ENCODE measurements around the gene RTKN2. TPM values are rescaled to one million over a fixed set of nuclear protein-coding genes. Genes with fewer than 3 reads are reported as not detected.

RTKN2 gene
- total and polyA plus RNA-seq, 4 donors = 0.05 to 0.93 (median 0.17) TPM; not detected in 1

DNA sequence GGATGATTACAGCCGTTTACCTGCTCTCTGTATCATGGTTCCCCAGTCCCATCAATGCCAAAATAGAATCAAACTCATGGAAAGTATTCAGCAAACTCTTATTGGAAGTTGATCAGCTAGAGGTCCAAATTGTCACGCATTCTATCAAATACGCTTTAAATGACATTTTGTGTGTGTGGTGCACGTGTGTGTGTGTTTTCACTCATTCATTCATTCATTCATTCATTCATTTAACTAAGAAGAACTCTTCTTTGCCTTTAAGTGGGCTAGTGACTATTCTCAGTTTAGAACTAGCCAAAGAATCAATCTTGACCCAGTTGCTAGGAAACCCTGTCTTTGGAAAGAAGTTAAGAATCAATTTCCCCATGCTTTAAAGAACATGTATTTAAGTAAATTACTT, 102.8 kb downstream of the RTKN2 start:
- no peak for TF ChIP-seq FOXA1 (IDR thresholded peaks at IDR 0.05)
- TF ChIP-seq RXRA (IDR thresholded peaks at IDR 0.05) = no peak
- TF ChIP-seq YY1 (IDR thresholded peaks at IDR 0.05) = no peak
- TF ChIP-seq, protein P1, sequence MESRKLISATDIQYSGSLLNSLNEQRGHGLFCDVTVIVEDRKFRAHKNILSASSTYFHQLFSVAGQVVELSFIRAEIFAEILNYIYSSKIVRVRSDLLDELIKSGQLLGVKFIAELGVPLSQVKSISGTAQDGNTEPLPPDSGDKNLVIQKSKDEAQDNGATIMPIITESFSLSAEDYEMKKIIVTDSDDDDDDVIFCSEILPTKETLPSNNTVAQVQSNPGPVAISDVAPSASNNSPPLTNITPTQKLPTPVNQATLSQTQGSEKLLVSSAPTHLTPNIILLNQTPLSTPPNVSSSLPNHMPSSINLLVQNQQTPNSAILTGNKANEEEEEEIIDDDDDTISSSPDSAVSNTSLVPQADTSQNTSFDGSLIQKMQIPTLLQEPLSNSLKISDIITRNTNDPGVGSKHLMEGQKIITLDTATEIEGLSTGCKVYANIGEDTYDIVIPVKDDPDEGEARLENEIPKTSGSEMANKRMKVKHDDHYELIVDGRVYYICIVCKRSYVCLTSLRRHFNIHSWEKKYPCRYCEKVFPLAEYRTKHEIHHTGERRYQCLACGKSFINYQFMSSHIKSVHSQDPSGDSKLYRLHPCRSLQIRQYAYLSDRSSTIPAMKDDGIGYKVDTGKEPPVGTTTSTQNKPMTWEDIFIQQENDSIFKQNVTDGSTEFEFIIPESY (IDR thresholded peaks at IDR 0.05) = no peak
- no peak for TF ChIP-seq JUND (IDR thresholded peaks at IDR 0.05)
- TF ChIP-seq NR2F2 (IDR thresholded peaks at IDR 0.05) = no peak
- Histone ChIP-seq H3K27ac (ENCODE audit: low read depth in 1 of 2, low read length in 2 of 2) (no peak overlapping the region), H3K9ac (ENCODE audit: low read depth in 1 of 2, low read length in 2 of 2) (no peak overlapping the region), H3K4me1 (ENCODE audit: control insufficient read depth in 4 of 4, insufficient read depth in 4 of 4, low read length in 3 of 4) (peaks cover 0 to 6% (median 0%) of the 10 kb centered on the region in 4 donors), H3K27me3 (ENCODE audit: control insufficient read depth in 4 of 4, insufficient read depth in 4 of 4, low read length in 3 of 4) (no peaks in the 10 kb centered on the region), H3K9me3 (ENCODE audit: control insufficient read depth in 4 of 4, low read length in 3 of 4) (no peaks in the 10 kb centered on the region), H3K36me3 (ENCODE audit: control insufficient read depth in 4 of 4, insufficient read depth in 3 of 4, low read depth in 1 of 4, low read length in 3 of 4) (no peaks in the 10 kb centered on the region), H3K4me3 (ENCODE audit: low read depth in 1 of 3, low read length in 3 of 3) (no peak overlapping the region)
- DNase-seq (ENCODE audit: low spot score) = no peak
- 93% methylated on average over 4 of the region's 4 CpGs for WGBS

DNA sequence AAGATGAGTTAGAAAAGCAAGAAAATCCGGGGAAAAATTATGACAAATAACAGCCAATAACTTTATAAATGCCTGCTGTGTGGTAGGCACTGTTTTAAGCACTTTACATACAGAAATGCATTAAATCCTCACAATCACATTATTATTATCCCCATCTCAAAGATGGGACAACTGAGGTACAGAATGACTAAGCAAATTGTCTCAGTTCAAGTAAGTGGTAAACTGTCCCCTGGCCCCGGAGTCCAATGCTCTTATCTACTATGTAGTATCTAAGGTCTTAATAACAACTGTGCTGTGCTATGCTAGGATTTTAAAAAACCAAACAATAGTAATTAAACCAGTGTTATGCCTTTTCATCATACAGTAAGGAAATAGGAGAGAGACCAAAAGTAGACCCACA, 105.6 kb downstream of the RTKN2 start:
- Histone ChIP-seq H3K36me3 (ENCODE audit: control insufficient read depth in 4 of 4, insufficient read depth in 3 of 4, low read depth in 1 of 4, low read length in 3 of 4) (no peaks in the 10 kb centered on the region), H3K4me1 (ENCODE audit: control insufficient read depth in 4 of 4, insufficient read depth in 4 of 4, low read length in 3 of 4) (peaks cover 0 to 6% (median 0%) of the 10 kb centered on the region in 4 donors), H3K27ac (ENCODE audit: low read depth in 1 of 2, low read length in 2 of 2) (no peak overlapping the region), H3K27me3 (ENCODE audit: control insufficient read depth in 4 of 4, insufficient read depth in 4 of 4, low read length in 3 of 4) (no peaks in the 10 kb centered on the region), H3K4me3 (ENCODE audit: low read depth in 1 of 3, low read length in 3 of 3) (no peak overlapping the region), H3K9ac (ENCODE audit: low read depth in 1 of 2, low read length in 2 of 2) (no peak overlapping the region), H3K9me3 (ENCODE audit: control insufficient read depth in 4 of 4, low read length in 3 of 4) (no peaks in the 10 kb centered on the region)
- no peak for DNase-seq (ENCODE audit: low spot score)
- 94% methylated on average over 2 of the region's 2 CpGs for WGBS
- TF ChIP-seq, protein P2, sequence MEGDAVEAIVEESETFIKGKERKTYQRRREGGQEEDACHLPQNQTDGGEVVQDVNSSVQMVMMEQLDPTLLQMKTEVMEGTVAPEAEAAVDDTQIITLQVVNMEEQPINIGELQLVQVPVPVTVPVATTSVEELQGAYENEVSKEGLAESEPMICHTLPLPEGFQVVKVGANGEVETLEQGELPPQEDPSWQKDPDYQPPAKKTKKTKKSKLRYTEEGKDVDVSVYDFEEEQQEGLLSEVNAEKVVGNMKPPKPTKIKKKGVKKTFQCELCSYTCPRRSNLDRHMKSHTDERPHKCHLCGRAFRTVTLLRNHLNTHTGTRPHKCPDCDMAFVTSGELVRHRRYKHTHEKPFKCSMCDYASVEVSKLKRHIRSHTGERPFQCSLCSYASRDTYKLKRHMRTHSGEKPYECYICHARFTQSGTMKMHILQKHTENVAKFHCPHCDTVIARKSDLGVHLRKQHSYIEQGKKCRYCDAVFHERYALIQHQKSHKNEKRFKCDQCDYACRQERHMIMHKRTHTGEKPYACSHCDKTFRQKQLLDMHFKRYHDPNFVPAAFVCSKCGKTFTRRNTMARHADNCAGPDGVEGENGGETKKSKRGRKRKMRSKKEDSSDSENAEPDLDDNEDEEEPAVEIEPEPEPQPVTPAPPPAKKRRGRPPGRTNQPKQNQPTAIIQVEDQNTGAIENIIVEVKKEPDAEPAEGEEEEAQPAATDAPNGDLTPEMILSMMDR (IDR thresholded peaks at IDR 0.05; ENCODE audit: low read depth, low read length, missing input control) = no peak
- no peak for TF ChIP-seq SP1 (IDR thresholded peaks at IDR 0.05)
- no peak for TF ChIP-seq GABPA (IDR thresholded peaks at IDR 0.05 in 1 of 2, conservative IDR thresholded peaks at IDR 0.05 in 1 of 2)
- TF ChIP-seq HNF4A (conservative IDR thresholded peaks at IDR 0.05) = no peak
- no peak for TF ChIP-seq FOXA2 (IDR thresholded peaks at IDR 0.05)
- TF ChIP-seq NR2F2 (IDR thresholded peaks at IDR 0.05) = no peak
- TF ChIP-seq FOXA1 (IDR thresholded peaks at IDR 0.05) = no peak
- no peak for TF ChIP-seq RXRA (IDR thresholded peaks at IDR 0.05)
- TF ChIP-seq TAF1 (conservative IDR thresholded peaks at IDR 0.05) = no peak
- no peak for TF ChIP-seq JUND (IDR thresholded peaks at IDR 0.05)

GRCh38 chr10:62162261-62162981, 106.2 kb downstream of the RTKN2 start:
- Histone ChIP-seq H3K27me3 (ENCODE audit: control insufficient read depth in 4 of 4, insufficient read depth in 4 of 4, low read length in 3 of 4) (no peaks in the 10 kb centered on the region), H3K9me3 (ENCODE audit: control insufficient read depth in 4 of 4, low read length in 3 of 4) (no peaks in the 10 kb centered on the region), H3K27ac (ENCODE audit: low read depth in 1 of 2, low read length in 2 of 2) (no peak overlapping the region), H3K4me1 (ENCODE audit: control insufficient read depth in 4 of 4, insufficient read depth in 4 of 4, low read length in 3 of 4) (peaks cover 0 to 6% (median 0%) of the 10 kb centered on the region in 4 donors), H3K9ac (ENCODE audit: low read depth in 1 of 2, low read length in 2 of 2) (no peak overlapping the region), H3K4me3 (ENCODE audit: low read depth in 1 of 3, low read length in 3 of 3) (no peak overlapping the region), H3K36me3 (ENCODE audit: control insufficient read depth in 4 of 4, insufficient read depth in 3 of 4, low read depth in 1 of 4, low read length in 3 of 4) (no peaks in the 10 kb centered on the region)
- WGBS = 96% methylated on average over 4 of the region's 4 CpGs
- no peak for TF ChIP-seq HNF4G (IDR thresholded peaks at IDR 0.05)
- no peak for TF ChIP-seq GABPA (IDR thresholded peaks at IDR 0.05 in 1 of 2, conservative IDR thresholded peaks at IDR 0.05 in 1 of 2)
- TF ChIP-seq, protein P1 (IDR thresholded peaks at IDR 0.05) = no peak
- TF ChIP-seq TAF1 (conservative IDR thresholded peaks at IDR 0.05) = no peak
- no peak for TF ChIP-seq YY1 (IDR thresholded peaks at IDR 0.05)
- no peak for TF ChIP-seq RAD21 (IDR thresholded peaks at IDR 0.05)
- no peak for TF ChIP-seq JUND (IDR thresholded peaks at IDR 0.05)
- no peak for TF ChIP-seq REST (IDR thresholded peaks at IDR 0.05)
- no peak for TF ChIP-seq SP1 (IDR thresholded peaks at IDR 0.05)
- TF ChIP-seq FOXA1 (IDR thresholded peaks at IDR 0.05) = no peak
- TF ChIP-seq FOXA2 (IDR thresholded peaks at IDR 0.05) = no peak
- no peak for TF ChIP-seq EGR1 (IDR thresholded peaks at IDR 0.05; ENCODE audit: low read depth in 2 of 2)
- DNase-seq (ENCODE audit: low spot score) = no peak

All from liver (tissue), 9 donors.